ENCODE results near the gene AXL. TPM values are rescaled to one million over a fixed set of nuclear protein-coding genes. Genes with fewer than 3 reads are reported as not detected.

Gene AXL
- total and polyA plus RNA-seq, 9 of the 15 experiments (the other 6 are each of a cell fraction or from before 2014, with no cell fraction given) = 0.80 to 6.6 (median 1.6) TPM

GRCh38 chr19:41310033-41310831 lies 91.2 kb downstream of the AXL start, which contains the start of gene CCDC97 (continued):
- TF ChIP-seq, protein P1, sequence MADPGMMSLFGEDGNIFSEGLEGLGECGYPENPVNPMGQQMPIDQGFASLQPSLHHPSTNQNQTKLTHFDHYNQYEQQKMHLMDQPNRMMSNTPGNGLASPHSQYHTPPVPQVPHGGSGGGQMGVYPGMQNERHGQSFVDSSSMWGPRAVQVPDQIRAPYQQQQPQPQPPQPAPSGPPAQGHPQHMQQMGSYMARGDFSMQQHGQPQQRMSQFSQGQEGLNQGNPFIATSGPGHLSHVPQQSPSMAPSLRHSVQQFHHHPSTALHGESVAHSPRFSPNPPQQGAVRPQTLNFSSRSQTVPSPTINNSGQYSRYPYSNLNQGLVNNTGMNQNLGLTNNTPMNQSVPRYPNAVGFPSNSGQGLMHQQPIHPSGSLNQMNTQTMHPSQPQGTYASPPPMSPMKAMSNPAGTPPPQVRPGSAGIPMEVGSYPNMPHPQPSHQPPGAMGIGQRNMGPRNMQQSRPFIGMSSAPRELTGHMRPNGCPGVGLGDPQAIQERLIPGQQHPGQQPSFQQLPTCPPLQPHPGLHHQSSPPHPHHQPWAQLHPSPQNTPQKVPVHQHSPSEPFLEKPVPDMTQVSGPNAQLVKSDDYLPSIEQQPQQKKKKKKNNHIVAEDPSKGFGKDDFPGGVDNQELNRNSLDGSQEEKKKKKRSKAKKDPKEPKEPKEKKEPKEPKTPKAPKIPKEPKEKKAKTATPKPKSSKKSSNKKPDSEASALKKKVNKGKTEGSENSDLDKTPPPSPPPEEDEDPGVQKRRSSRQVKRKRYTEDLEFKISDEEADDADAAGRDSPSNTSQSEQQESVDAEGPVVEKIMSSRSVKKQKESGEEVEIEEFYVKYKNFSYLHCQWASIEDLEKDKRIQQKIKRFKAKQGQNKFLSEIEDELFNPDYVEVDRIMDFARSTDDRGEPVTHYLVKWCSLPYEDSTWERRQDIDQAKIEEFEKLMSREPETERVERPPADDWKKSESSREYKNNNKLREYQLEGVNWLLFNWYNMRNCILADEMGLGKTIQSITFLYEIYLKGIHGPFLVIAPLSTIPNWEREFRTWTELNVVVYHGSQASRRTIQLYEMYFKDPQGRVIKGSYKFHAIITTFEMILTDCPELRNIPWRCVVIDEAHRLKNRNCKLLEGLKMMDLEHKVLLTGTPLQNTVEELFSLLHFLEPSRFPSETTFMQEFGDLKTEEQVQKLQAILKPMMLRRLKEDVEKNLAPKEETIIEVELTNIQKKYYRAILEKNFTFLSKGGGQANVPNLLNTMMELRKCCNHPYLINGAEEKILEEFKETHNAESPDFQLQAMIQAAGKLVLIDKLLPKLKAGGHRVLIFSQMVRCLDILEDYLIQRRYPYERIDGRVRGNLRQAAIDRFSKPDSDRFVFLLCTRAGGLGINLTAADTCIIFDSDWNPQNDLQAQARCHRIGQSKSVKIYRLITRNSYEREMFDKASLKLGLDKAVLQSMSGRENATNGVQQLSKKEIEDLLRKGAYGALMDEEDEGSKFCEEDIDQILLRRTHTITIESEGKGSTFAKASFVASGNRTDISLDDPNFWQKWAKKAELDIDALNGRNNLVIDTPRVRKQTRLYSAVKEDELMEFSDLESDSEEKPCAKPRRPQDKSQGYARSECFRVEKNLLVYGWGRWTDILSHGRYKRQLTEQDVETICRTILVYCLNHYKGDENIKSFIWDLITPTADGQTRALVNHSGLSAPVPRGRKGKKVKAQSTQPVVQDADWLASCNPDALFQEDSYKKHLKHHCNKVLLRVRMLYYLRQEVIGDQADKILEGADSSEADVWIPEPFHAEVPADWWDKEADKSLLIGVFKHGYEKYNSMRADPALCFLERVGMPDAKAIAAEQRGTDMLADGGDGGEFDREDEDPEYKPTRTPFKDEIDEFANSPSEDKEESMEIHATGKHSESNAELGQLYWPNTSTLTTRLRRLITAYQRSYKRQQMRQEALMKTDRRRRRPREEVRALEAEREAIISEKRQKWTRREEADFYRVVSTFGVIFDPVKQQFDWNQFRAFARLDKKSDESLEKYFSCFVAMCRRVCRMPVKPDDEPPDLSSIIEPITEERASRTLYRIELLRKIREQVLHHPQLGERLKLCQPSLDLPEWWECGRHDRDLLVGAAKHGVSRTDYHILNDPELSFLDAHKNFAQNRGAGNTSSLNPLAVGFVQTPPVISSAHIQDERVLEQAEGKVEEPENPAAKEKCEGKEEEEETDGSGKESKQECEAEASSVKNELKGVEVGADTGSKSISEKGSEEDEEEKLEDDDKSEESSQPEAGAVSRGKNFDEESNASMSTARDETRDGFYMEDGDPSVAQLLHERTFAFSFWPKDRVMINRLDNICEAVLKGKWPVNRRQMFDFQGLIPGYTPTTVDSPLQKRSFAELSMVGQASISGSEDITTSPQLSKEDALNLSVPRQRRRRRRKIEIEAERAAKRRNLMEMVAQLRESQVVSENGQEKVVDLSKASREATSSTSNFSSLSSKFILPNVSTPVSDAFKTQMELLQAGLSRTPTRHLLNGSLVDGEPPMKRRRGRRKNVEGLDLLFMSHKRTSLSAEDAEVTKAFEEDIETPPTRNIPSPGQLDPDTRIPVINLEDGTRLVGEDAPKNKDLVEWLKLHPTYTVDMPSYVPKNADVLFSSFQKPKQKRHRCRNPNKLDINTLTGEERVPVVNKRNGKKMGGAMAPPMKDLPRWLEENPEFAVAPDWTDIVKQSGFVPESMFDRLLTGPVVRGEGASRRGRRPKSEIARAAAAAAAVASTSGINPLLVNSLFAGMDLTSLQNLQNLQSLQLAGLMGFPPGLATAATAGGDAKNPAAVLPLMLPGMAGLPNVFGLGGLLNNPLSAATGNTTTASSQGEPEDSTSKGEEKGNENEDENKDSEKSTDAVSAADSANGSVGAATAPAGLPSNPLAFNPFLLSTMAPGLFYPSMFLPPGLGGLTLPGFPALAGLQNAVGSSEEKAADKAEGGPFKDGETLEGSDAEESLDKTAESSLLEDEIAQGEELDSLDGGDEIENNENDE (IDR thresholded peaks at IDR 0.05; ENCODE audit: low read depth, low read length) = peak; percentile 38
- no peak for TF ChIP-seq JUN (IDR thresholded peaks at IDR 0.05; ENCODE audit: borderline replicate concordance, low read depth, low read length)
- TF ChIP-seq JUN (CRISPR knock-in tag; IDR thresholded peaks at IDR 0.05; ENCODE audit: borderline replicate concordance) = no peak
- peak; percentile 68; the same call in 1 of the 2 replicates for TF ChIP-seq PHB2 (IDR thresholded peaks at IDR 0.05; ENCODE audit: low read depth)
- peak in 2 of 3 experiments; percentile 49 to 66 for TF ChIP-seq YY1 (IDR thresholded peaks at IDR 0.05; ENCODE audit: borderline replicate concordance in 1 of 3, control insufficient read depth in 1 of 3, extremely low read depth in 1 of 3, insufficient read depth in 3 of 3, insufficient read length in 1 of 3, insufficient replicate concordance in 2 of 3, low read depth in 1 of 3, low read length in 2 of 3)
- peak; percentile 85 for TF ChIP-seq NUFIP1 (IDR thresholded peaks at IDR 0.05; ENCODE audit: partially characterized antibody)
- TF ChIP-seq NONO (IDR thresholded peaks at IDR 0.05; ENCODE audit: low read depth in 2 of 2, low read length in 1 of 2) = peak in 1 of 2 experiments; percentile 92; a peak in 2 of 4 replicates
- TF ChIP-seq NCOR1 (IDR thresholded peaks at IDR 0.05) = peak; percentile 69
- TF ChIP-seq STAT5B (CRISPR knock-in tag; IDR thresholded peaks at IDR 0.05) = no peak
- peak; percentile 80 for TF ChIP-seq KDM5B (IDR thresholded peaks at IDR 0.05; ENCODE audit: insufficient replicate concordance, low read depth, low read length)
- TF ChIP-seq IFI16 (CRISPR knock-in tag; IDR thresholded peaks at IDR 0.05) = no peak
- TF ChIP-seq NFRKB (IDR thresholded peaks at IDR 0.05; ENCODE audit: low read depth) = peak; percentile 65; the same call in 1 of the 2 replicates
